Dermis blood vessel endothelial cell (primary cell): Measurements from ENCODE around the gene SGIP1. TPM values are rescaled to one million over a fixed set of nuclear protein-coding genes. Genes with fewer than 3 reads are reported as not detected.
"Not testable (repeated sequence)": the region's sequence is repeated elsewhere in the genome, so short reads cannot be mapped to it uniquely, and the experiment has no call there.

Source experiments
- DNase-seq: peaks from one replicate; pipeline ENCODE4 v3.0.0; 2010
- total RNA-seq: library from RNA; depleted of rRNA; stranded (reverse); fragments of >200 nt; gene quantifications from 2 replicates; pipeline ENCODE4 v1.2.3, GENCODE V29; 2014

Gene SGIP1
- total RNA-seq, 1 donor from 2014 or later = 48.0 TPM

GRCh38 chr1:66732407-66733166, 198.6 kb downstream of the SGIP1 start:
- peak; percentile 35 for DNase-seq

GRCh38 chr1:66733348-66734017, 199.5 kb downstream of the SGIP1 start:
- DNase-seq = peak; percentile 35

- not testable (repeated sequence) for DNase-seq
These were observed 200.6 kb downstream of the SGIP1 start for GRCh38 chr1:66734531-66734930.

DNA sequence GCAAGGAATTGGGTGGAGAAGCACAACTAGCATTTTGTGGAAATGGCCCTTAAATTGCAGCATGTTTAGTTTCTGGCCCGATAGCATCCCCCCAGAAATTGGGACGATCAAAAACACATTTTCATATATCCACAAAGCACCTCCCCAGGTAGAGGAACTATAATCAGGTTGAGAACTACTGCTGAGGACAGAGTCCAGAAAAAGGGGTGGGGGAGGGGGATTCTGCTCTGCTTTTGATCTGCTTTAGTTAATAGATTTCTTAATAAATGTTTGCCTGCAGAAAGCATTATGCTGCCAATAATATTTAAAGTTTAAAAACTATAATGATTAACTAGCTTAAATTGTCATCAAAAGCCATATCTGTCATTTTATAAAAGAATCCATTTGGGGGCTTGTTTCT, 203.9 kb downstream of the SGIP1 start:
- no peak for DNase-seq

DNA sequence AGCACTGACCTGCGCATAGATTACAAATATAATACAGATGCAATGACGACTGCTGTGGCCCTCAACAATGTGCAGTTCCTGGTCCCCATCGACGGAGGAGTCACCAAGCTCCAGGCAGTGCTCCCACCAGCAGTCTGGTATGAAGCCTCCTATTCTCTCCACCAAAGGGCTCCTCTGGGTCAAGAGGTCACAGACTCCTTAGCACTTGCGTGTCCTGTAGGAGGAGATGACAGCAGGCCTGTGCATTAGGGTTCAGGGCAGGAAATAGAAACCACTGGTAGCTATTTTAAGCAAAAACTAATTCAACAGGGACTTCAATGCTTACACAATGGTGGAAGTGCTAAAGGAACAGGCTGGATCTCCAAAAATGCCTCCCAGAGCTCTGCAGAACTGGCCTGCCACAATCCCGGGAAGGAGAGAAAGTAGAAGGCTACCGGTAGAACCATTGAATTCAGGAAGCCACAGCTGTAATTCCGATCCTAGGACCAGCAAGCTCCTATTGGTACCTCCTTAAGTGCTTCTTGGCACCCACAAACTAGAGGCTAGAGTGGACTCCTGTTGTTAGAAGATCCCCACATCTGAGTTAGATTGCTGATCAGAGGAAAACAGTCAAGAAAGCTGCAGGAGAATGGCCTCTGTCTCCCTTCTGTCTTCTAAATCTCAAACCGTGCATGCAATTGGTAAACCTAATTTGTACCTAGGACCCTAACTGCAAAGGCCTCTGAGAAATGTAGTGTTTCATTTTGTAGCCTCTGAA, 205.6 kb downstream of the SGIP1 start:
- DNase-seq = no peak

- no peak for DNase-seq
These were observed 211.5 kb downstream of the SGIP1 start for GRCh38 chr1:66745451-66745850.

DNA sequence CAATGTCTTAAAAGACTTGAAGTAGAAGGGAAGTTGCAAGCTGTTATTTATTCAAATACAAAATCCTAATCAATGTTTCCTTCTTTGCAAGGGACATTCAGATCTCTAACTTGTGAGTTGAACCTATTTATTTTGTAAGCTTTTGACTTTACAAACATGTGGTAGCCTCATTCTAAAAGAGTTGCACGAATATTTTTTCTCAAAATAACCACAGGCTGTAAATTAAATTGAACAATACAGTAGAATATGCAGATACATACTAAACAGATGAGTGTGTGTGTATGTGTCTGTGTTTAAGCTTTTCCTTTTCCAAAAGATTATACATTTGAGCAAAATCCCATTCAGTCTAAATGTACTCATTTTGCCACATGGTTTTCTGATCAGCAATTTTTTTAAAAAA, 213.5 kb downstream of the SGIP1 start:
- DNase-seq = no peak

GRCh38 chr1:66750577-66750976, 216.6 kb downstream of the SGIP1 start:
- no peak for DNase-seq

GRCh38 chr1:66751160-66751559, 217.2 kb downstream of the SGIP1 start:
- no peak for DNase-seq

DNA sequence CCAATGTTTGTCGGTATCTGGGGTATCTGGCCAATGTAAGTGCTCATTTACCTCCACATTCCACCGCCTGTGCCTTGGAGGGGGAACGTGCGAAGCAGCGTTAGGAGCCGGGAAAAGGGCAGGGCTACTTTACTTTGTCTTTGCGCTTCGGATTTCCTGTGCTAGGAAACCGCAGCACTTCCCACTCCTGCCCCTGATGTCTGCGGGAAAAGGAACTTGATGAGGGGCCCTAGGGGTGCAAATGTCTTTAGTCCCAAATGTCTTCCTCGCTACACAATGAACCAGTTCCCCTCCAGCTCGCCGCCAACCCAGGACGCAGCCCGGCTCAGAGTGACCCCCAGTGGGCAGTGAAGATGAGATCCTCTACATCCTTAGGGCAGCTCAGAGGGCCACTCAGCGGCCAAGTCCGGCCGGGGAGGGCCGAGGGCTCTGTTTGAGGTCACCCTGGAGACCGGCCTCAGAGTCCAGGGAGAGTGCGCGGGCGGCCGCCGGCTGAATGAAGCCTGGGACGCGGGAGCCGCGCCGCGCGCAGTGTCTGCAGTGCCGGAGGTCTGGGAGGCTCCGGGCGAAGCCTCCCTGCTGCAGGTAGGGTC, 218.1 kb downstream of the SGIP1 start, which contains the start of gene DYNLT5:
Gene DYNLT5, plus strand, starts transcription at position 460 of the 593 bp plus-strand sequence. CDS start 2,200 bp downstream, outside the sequence.
- DNase-seq = peak; percentile 84

DNA sequence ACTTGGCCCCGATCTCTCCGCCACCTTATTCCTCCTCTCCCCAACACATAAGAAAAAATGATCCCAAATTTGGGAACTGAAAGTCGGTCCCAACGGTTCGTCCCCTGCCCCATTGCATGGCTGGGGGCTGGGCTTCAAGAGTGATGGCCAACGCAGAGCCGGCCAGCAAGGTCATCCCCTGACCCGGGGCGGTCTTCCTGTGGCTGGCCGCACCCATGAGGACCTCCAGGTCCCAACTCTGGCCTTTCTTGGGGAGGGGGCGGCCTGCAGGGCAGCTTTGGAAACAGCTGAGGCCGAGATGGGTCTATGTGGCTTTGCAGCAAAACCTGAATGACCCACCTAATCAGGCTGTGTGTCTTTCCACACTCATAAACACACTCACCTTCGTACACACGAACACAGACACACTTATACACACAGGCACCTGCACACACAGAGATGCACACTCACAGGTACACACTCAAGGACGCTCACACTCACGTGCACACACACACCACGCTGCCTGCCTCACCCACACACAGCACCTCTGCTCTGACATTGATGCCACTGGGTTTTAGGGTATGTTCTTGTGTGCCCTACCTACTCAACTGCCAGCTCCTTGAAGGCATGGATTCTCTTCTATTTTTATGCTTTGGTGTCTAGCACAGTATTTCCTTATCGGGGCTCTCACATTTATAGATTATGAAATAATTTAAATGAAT, 218.9 kb downstream of the SGIP1 start:
- no peak for DNase-seq

DNA sequence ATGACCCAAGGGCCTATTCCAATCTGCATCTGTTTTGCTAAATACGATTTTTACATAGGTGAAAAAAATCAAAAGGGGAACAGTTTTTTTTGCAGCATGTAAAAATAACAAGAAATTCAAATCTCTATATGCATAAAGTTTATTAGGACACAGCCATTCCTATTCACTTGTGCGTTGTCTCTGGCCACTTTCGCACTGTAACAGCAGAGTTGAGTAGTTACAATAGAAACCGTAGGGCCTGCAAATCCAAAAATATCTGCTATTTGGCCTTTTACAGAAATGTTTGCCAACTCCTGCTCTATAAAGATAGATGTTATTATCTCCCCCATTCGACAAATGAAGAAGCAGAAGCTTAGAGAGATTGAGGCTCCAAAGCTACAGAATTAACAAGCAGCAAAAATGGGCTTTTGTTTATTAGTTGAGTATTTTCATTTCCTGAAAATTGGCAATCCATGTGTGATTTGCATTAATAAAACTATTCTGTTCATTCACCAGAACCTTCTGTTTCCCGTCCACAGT, 223.8 kb downstream of the SGIP1 start:
- DNase-seq = no peak

DNA sequence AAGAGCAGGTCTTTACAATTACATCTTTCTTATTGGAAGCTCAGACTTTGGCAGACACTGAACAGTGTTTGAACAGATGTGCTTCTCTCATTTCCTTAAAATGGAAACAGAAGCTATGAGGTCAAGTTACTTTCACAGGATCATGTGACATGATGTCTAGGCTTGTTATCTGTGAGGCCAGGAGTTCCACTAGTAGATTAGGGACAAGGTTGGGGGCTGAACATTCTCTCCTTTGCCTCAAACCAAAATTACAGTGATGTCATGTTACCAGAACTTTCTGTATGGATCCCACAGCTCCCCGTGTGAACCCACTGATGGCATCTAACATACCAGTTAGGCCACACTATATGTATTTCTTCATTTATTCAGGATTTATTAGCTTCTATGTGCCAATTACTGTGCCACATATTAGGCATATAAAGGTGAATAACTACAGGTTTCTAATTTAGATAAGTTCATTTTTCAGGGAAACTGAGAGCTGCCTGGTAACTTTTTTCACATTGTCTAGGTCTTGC, 224.3 kb downstream of the SGIP1 start:
- DNase-seq = peak; percentile 34

DNA sequence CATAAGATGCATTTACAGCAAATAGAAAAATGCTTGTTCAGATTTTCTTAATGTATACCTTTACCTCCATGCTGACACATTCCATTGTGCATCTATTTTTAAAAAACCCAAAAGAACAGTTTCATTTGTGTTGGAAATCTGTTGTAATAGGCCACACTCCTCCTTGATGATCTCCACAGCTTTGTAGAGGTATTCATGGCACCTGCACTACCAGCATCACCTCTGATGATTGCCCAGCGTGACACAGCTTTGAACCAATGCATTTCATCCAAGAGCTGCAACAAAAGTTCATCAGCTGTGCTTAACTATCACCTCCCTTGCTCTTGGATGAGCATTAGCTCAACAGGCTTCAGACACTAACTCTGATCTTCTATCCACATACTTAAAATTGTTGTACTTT, 226.6 kb downstream of the SGIP1 start:
- no peak for DNase-seq

GRCh38 chr1:66761221-66761620, 227.3 kb downstream of the SGIP1 start:
- no peak for DNase-seq

DNA sequence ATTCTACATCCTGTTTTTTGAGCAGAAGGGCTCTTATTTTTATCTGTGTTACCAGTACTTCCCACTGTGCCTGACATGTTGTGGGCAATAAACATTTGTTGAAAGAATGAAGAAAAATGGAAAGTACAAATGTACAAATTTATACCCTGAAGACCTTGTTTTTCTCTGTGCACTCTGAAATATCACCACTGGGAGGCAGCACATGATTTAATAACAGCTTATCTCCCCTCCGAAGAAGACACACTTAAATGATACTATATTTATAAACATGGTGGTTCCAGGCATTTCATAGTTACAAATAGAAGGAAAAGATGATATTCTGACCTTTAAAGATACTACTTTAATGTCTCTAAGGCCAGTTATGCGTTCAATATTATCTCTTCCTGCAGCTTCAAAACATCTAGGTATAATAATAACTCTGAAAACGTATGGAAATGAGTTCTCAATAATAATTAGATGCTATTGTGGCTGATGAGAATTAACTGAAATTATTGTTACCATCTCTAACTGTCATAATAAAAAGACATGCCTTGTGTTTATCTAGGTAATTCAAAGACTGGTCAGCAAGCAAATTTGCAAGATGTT, 231.1 kb downstream of the SGIP1 start:
- peak; percentile 76 for DNase-seq

DNA sequence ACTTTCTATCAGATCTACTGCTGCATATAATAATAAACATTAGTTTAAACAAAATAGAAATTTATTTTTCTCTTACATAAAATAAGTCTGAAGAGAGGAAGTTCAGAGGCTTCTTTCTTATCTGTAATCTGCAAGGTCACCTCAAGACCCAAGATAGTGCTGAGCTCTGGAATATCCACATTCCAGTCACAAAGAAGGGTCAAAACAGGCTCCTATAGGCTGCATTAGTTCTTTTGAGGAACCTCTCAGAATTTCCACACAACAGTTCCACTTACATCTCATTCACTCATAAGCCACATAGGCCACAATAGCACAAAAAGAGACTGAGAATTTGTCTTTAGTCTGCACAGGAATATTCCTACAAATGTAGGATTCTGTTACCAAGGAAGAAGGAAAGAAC, 233.7 kb downstream of the SGIP1 start:
- no peak for DNase-seq

DNA sequence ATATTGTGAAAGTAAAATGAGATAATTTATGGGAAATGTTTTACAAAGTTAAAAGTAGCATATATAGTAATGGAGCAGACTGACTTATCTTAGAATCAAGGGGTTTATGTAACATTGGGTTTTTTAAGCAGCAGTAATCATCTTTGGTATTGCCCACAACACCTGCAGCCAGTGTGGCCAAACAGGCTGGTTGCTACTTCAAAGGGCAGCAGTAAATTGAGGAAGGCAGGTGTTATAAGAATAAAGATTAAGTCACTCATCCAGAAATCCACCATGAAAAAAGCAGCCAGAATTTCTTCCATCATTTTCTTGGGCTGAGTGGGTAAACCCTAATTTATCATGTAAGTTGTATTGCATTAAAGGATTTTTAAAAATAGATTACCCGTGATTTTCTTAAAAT, 235.0 kb downstream of the SGIP1 start:
- DNase-seq = no peak

DNA sequence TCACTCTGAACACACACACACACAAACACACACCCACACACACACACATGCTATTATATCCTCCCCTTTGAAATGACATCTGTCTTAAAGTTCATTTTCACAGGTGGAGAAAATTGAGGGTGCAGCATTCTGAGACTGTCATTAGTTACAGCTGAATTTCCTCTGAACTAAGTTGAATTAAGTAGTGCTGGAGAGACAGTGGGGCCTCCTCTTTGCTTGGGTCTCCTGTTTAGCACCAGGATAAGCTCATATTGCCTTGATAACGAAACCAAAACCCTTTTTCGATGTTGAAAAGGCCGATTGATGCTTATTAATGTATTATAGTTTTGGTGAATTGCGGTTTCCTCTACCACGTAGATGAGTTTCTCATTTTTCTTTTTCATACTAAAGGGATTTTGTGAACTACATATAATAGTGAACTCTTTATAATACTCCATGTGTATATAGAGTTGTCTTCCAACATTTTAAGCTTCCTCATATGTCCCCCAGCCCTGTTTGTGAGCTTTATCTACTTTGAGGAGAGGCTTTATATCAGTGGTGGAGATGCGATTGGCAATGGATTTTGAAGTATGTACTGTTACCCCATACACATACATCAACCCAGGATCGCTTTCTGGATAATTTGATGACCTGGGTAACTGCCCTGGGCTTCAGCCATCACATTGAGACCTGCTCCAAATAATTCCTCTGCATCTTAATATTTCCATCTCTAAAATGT, 235.7 kb downstream of the SGIP1 start:
- no peak for DNase-seq

GRCh38 chr1:66770240-66770639, 236.3 kb downstream of the SGIP1 start:
- DNase-seq = no peak

- no peak for DNase-seq
These were observed 236.7 kb downstream of the SGIP1 start for GRCh38 chr1:66770694-66771093.
